Measurements from ENCODE around the gene TARM1. TPM values are rescaled to one million over a fixed set of nuclear protein-coding genes. Genes with fewer than 3 reads are reported as not detected.

Gene TARM1
- total and polyA plus RNA-seq, 2 of the 8 experiments (the other 6 are each of a cell fraction or from before 2014, with no cell fraction given): not detected

GRCh38 chr19:54084410-54084809, 3.2 kb upstream of the TARM1 start:
- H3K18ac ChIP-seq (ENCODE audit: extremely low read depth, low read length): no peak overlapping the region
- H3K4me1 ChIP-seq (replicated peaks in 1 of 4; ENCODE audit: control insufficient read depth in 3 of 4, insufficient read depth in 4 of 4, low read length in 3 of 4): peaks cover 0 to under 1% (median 0%) of the 10 kb centered on the region in 4 experiments; a peak in 1 of 7 replicates
- H2BK5ac ChIP-seq (ENCODE audit: low read depth, low read length): no peak overlapping the region
- no peaks in the 10 kb centered on the region for H3K23me2 ChIP-seq (ENCODE audit: low read depth, low read length)
- no peaks in the 10 kb centered on the region for H4K20me1 ChIP-seq (replicated peaks in 1 of 2; ENCODE audit: control insufficient read depth in 1 of 2, insufficient read depth in 2 of 2, low read length in 2 of 2)
- H2BK15ac ChIP-seq (ENCODE audit: low read length): no peak overlapping the region
- 92% methylated on average over 3 of the region's 3 CpGs; no CpG with 5 or more reads in 1 of the 2 experiments for WGBS, 2 experiments (ENCODE audit: extremely low coverage in 1 of 2, insufficient coverage in 1 of 2, insufficient read length in 1 of 2, insufficient replicate concordance in 2 of 2, low coverage in 1 of 2, low lambda C conversion rate in 2 of 2, missing lambda C conversion rate in 1 of 2)
- H3K4ac ChIP-seq (replicated peaks; ENCODE audit: insufficient read length, low read depth, low read length): no peak overlapping the region
- no peak overlapping the region; a peak in 1 of 8 replicates for H3K4me3 ChIP-seq (ENCODE audit: extremely low read depth in 1 of 4, insufficient read depth in 2 of 4, low read depth in 3 of 4, low read length in 4 of 4)
- H2BK120ac ChIP-seq (replicated peaks; ENCODE audit: low read depth, low read length): no peak overlapping the region
- no peak overlapping the region for H2AK5ac ChIP-seq (ENCODE audit: low read depth, low read length)
- TF ChIP-seq BACH1 (IDR thresholded peaks at IDR 0.05; ENCODE audit: low read length) (no peak), EP300 (IDR thresholded peaks at IDR 0.05; ENCODE audit: borderline replicate concordance in 1 of 2, low read depth in 2 of 2, low read length in 2 of 2) (no peak), FOSL1 (IDR thresholded peaks at IDR 0.05; ENCODE audit: insufficient read depth, low read depth, low read length) (no peak), POLR2A (IDR thresholded peaks at IDR 0.05; ENCODE audit: control extremely low read depth in 1 of 2, low read depth in 2 of 2, low read length in 2 of 2) (no peak)
- no peaks in the 10 kb centered on the region for H3K36me3 ChIP-seq (ENCODE audit: control insufficient read depth in 2 of 4, insufficient read depth in 4 of 4, low read length in 3 of 4)
- H3K4me2 ChIP-seq (ENCODE audit: insufficient read depth in 1 of 2, low read depth in 2 of 2, low read length in 2 of 2): no peak overlapping the region
- no peak overlapping the region for H4K91ac ChIP-seq (replicated peaks; ENCODE audit: insufficient read length, low read length)
- no peak overlapping the region for H2BK12ac ChIP-seq (ENCODE audit: low read depth, low read length)
- no peak overlapping the region for H4K5ac ChIP-seq (ENCODE audit: insufficient read length, low read depth, low read length)
- no peak overlapping the region for H3K27ac ChIP-seq (ENCODE audit: low read depth, low read length)
- H3K23ac ChIP-seq (ENCODE audit: insufficient read length): no peak overlapping the region
- FAIRE-seq: no peak
- H3K14ac ChIP-seq (ENCODE audit: insufficient read length): no peak overlapping the region
- H3K9me3 ChIP-seq (ENCODE audit: insufficient read depth in 2 of 2, low read depth in 1 of 2, low read length in 1 of 2): peaks cover 12 to 13% of the 10 kb centered on the region in 2 experiments; a peak in 3 of 4 replicates
- H3K56ac ChIP-seq (replicated peaks; ENCODE audit: insufficient read length, low read depth, low read length): no peak overlapping the region
- H3K79me1 ChIP-seq (ENCODE audit: low read depth, low read length): no peaks in the 10 kb centered on the region
- no peaks in the 10 kb centered on the region for H3K27me3 ChIP-seq (replicated peaks in 1 of 4; ENCODE audit: control insufficient read depth in 3 of 4, extremely low read depth in 1 of 4, insufficient read depth in 3 of 4, low read length in 3 of 4)
- no peak for DNase-seq (ENCODE audit: low read depth in 1 of 2, low spot score in 2 of 2)
- no peak overlapping the region for H4K8ac ChIP-seq (ENCODE audit: extremely low read depth, insufficient read depth, low read length)
- POLR2A ChIA-PET (ENCODE audit: partially characterized antibody): no interaction called here
- H3K9ac ChIP-seq (replicated peaks in 1 of 4; ENCODE audit: extremely low read depth in 1 of 4, low read depth in 3 of 4, low read length in 3 of 4): no peak overlapping the region
- no peak overlapping the region for H2AFZ ChIP-seq (ENCODE audit: low read length)
- no peak overlapping the region for H2BK20ac ChIP-seq (ENCODE audit: low read length)
- CTCF ChIA-PET (ENCODE audit: partially characterized antibody): interaction anchor here (0.8 kb wide), 1 partner anchor 34 kb away, joined by 3 read pairs; no protein-coding TSS in a partner anchor
- H3K79me2 ChIP-seq (ENCODE audit: control insufficient read depth in 1 of 2, insufficient read depth in 2 of 2, low read length in 2 of 2): no peaks in the 10 kb centered on the region
